Measurements from ENCODE around the gene KCNMB3. TPM values are rescaled to one million over a fixed set of nuclear protein-coding genes. Genes with fewer than 3 reads are reported as not detected.

KCNMB3 gene
- total RNA-seq, 1 experiment from 2014 or later, result 2.3 TPM

- no peak for ATAC-seq
- H3K9me3 ChIP-seq (ENCODE audit: low read length), result no peaks in the 10 kb centered on the region
- no peaks in the 10 kb centered on the region for H3F3A ChIP-seq (ENCODE audit: low read length, unreplicated experiment)
- intact Hi-C loops (cut with micrococcal nuclease), result no loop called here
- DNase-seq, result no peak
- BruUV-seq (replicated peaks), result no TSS peak
- no peaks in the 10 kb centered on the region for H3K4me1 ChIP-seq (ENCODE audit: insufficient read depth, low read length)
- no peaks in the 10 kb centered on the region for H3K79me2 ChIP-seq (ENCODE audit: low read length)
- H4K20me1 ChIP-seq (ENCODE audit: low read length), result no peaks in the 10 kb centered on the region
- peaks cover 6% of the 10 kb centered on the region; the same call in 1 of the 2 replicates for H3K27me3 ChIP-seq (ENCODE audit: low read length)
- H3K9ac ChIP-seq (ENCODE audit: low read length), result no peak overlapping the region
- H3K4me3 ChIP-seq (ENCODE audit: low read length), result no peak overlapping the region
- ChIA-PET CTCF (no interaction called here), POLR2A (ENCODE audit: unreplicated experiment) (no interaction called here)
- H3K36me3 ChIP-seq (ENCODE audit: low read depth, low read length), result no peaks in the 10 kb centered on the region
- no peak overlapping the region for H2AFZ ChIP-seq (ENCODE audit: low read length)
- no peaks in the 10 kb centered on the region for H3K9me2 ChIP-seq (replicated peaks; ENCODE audit: low read length)
- TF ChIP-seq EZH2phosphoT487 (IDR thresholded peaks at IDR 0.05; ENCODE audit: borderline replicate concordance, low read length), result no peak
- TF ChIP-seq CTCF (conservative IDR thresholded peaks at IDR 0.05; ENCODE audit: low read depth, low read length), result no peak
- TF ChIP-seq EZH2 (IDR thresholded peaks at IDR 0.05; ENCODE audit: low read length, unreplicated experiment), result no peak
- H3K4me2 ChIP-seq (ENCODE audit: low read length), result no peak overlapping the region
- no peak overlapping the region for H3K27ac ChIP-seq (ENCODE audit: low read length)
Observed at GRCh38 chr3:179299316-179299715, 48.4 kb upstream of the KCNMB3 start.

GRCh38 chr3:179297971-179298725 lies 47.2 kb upstream of the KCNMB3 start:
- H3F3A ChIP-seq (ENCODE audit: low read length, unreplicated experiment), result no peaks in the 10 kb centered on the region
- peaks cover 6% of the 10 kb centered on the region; the same call in 1 of the 2 replicates for H3K27me3 ChIP-seq (ENCODE audit: low read length)
- no peaks in the 10 kb centered on the region for H3K9me2 ChIP-seq (replicated peaks; ENCODE audit: low read length)
- ChIA-PET CTCF (no interaction called here), POLR2A (ENCODE audit: unreplicated experiment) (no interaction called here)
- H3K9ac ChIP-seq (ENCODE audit: low read length), result no peak overlapping the region
- no TSS peak for BruUV-seq (replicated peaks)
- H3K4me2 ChIP-seq (ENCODE audit: low read length), result no peak overlapping the region
- no peak overlapping the region for H2AFZ ChIP-seq (ENCODE audit: low read length)
- TF ChIP-seq EZH2phosphoT487 (IDR thresholded peaks at IDR 0.05; ENCODE audit: borderline replicate concordance, low read length), result no peak
- no peak for TF ChIP-seq EZH2 (IDR thresholded peaks at IDR 0.05; ENCODE audit: low read length, unreplicated experiment)
- TF ChIP-seq CTCF (conservative IDR thresholded peaks at IDR 0.05; ENCODE audit: low read depth, low read length), result no peak
- no peak overlapping the region for H3K4me3 ChIP-seq (ENCODE audit: low read length)
- intact Hi-C loops (cut with micrococcal nuclease), result no loop called here
- DNase-seq (no peak), ATAC-seq (no peak)
- no peaks in the 10 kb centered on the region for H3K9me3 ChIP-seq (ENCODE audit: low read length)
- no peaks in the 10 kb centered on the region for H3K36me3 ChIP-seq (ENCODE audit: low read depth, low read length)
- no peak overlapping the region for H3K27ac ChIP-seq (ENCODE audit: low read length)
- no peaks in the 10 kb centered on the region for H3K4me1 ChIP-seq (ENCODE audit: insufficient read depth, low read length)
- no peaks in the 10 kb centered on the region for H3K79me2 ChIP-seq (ENCODE audit: low read length)
- H4K20me1 ChIP-seq (ENCODE audit: low read length), result no peaks in the 10 kb centered on the region

- CTCF ChIA-PET, result no interaction called here
- H4K20me1 ChIP-seq (ENCODE audit: low read length), result no peaks in the 10 kb centered on the region
- intact Hi-C loops (cut with micrococcal nuclease), result no loop called here
Observed at GRCh38 chr3:179292450-179292849, 41.5 kb upstream of the KCNMB3 start.

More at GRCh38 chr3:179292450-179292849, 41.5 kb upstream of the KCNMB3 start:
- H2AFZ ChIP-seq (ENCODE audit: low read length), result no peak overlapping the region
- no peak overlapping the region for H3K4me3 ChIP-seq (ENCODE audit: low read length)
- DNase-seq, result no peak
- H3K27me3 ChIP-seq (ENCODE audit: low read length), result peaks cover 6% of the 10 kb centered on the region; the same call in 1 of the 2 replicates
- BruUV-seq (replicated peaks), result no TSS peak
- H3K9ac ChIP-seq (ENCODE audit: low read length), result no peak overlapping the region
- H3K4me1 ChIP-seq (ENCODE audit: insufficient read depth, low read length), result no peaks in the 10 kb centered on the region
- TF ChIP-seq EZH2 (IDR thresholded peaks at IDR 0.05; ENCODE audit: low read length, unreplicated experiment) (no peak), EZH2phosphoT487 (IDR thresholded peaks at IDR 0.05; ENCODE audit: borderline replicate concordance, low read length) (no peak), CTCF (conservative IDR thresholded peaks at IDR 0.05; ENCODE audit: low read depth, low read length) (no peak)
- H3K36me3 ChIP-seq (ENCODE audit: low read depth, low read length), result no peaks in the 10 kb centered on the region
- H3K9me2 ChIP-seq (replicated peaks; ENCODE audit: low read length), result no peaks in the 10 kb centered on the region
- no peaks in the 10 kb centered on the region for H3K9me3 ChIP-seq (ENCODE audit: low read length)
- H3K79me2 ChIP-seq (ENCODE audit: low read length), result no peaks in the 10 kb centered on the region
- POLR2A ChIA-PET (ENCODE audit: unreplicated experiment), result no interaction called here
- no peak overlapping the region for H3K27ac ChIP-seq (ENCODE audit: low read length)
- no peak for ATAC-seq
- H3F3A ChIP-seq (ENCODE audit: low read length, unreplicated experiment), result no peaks in the 10 kb centered on the region
- H3K4me2 ChIP-seq (ENCODE audit: low read length), result no peak overlapping the region
